Measurements from ENCODE around the gene SUPT5H. TPM values are rescaled to one million over a fixed set of nuclear protein-coding genes. Genes with fewer than 3 reads are reported as not detected.

The SUPT5H gene
- total and polyA plus RNA-seq, 2 of the 8 experiments (the other 6 are each of a cell fraction or from before 2014, with no cell fraction given): 77.8 to 111 TPM

DNA sequence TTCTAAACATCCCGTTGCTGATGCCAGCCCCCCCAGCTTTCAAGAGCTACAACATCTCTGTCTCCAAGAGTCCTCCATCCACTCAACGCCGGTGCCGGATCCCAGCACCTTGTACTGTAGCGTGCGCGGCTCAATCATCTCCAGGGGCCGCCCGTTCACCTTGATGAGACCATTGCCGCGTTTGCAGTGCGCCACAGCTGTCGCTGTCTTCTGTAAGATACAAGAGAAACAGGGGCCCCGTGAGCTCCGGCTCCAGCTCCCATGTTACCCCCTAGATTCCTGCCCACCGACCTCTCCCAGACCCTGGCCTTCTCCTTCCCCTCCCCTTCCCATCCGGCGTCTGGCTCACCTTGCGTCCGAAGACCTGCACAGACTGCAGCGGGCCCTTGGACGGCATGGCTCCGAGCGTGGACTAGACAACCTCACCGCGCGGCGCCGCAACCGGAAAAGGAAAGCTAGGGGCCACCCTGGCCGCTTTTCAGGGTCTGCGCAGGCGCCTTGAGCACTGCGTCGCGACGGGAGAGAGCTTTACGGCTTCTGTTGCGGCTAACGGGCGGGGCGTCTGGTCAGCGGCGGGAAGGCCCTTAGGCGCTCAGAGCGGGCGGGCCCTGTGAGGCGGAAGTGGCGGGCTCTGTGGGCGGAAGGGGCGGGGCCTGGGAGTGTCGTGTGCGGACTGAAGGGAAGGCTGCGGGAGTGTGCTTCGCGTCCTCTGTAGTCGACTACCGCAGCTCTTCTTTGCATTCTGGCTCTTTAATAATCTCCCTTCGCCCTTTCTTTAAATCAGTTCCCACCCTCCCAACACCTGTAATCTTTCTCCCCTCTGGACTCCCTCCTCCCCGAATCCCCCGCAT, 9.7 kb upstream of the SUPT5H start, which contains the start of gene RPS16 (continued):
- TF ChIP-seq GABPA (IDR thresholded peaks at IDR 0.05; ENCODE audit: borderline replicate concordance, insufficient read depth, low read length) (peak; percentile 78), RNF2 (IDR thresholded peaks at IDR 0.05; ENCODE audit: borderline replicate concordance, low read depth, low read length, missing control alignments, poor library complexity, severe bottlenecking) (no peak), CREB1 (IDR thresholded peaks at IDR 0.05) (peak; percentile 66), TCF12 (IDR thresholded peaks at IDR 0.05; ENCODE audit: low read depth, low read length) (0 out of 2 replicates have a peak, but pooled peaks have one; percentile 11), ASH2L (IDR thresholded peaks at IDR 0.05; ENCODE audit: low read length) (no peak), EP300 (IDR thresholded peaks at IDR 0.05; ENCODE audit: borderline replicate concordance in 1 of 2, low read depth in 2 of 2, low read length in 2 of 2) (no peak), RBBP5 (IDR thresholded peaks at IDR 0.05; ENCODE audit: borderline replicate concordance, low read depth, low read length) (no peak), CHD1 (IDR thresholded peaks at IDR 0.05; ENCODE audit: low read depth, low read length) (no peak; the same call in 1 of the 2 replicates), TBP (IDR thresholded peaks at IDR 0.05; ENCODE audit: low read depth, low read length) (peak; percentile 98), CBX5 (IDR thresholded peaks at IDR 0.05; ENCODE audit: low read depth, low read length) (no peak), RAD21 (IDR thresholded peaks at IDR 0.05 in 1 of 2, conservative IDR thresholded peaks at IDR 0.05 in 1 of 2; ENCODE audit: low read depth in 2 of 2, low read length in 2 of 2) (no peak)
- TF ChIP-seq, protein P1, sequence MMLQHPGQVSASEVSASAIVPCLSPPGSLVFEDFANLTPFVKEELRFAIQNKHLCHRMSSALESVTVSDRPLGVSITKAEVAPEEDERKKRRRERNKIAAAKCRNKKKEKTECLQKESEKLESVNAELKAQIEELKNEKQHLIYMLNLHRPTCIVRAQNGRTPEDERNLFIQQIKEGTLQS (IDR thresholded peaks at IDR 0.05; ENCODE audit: insufficient read depth, low read depth, low read length): peak; percentile 75

Measured in H1 (cell line).